A549 (cell line): ENCODE data around the gene ATP5F1E. TPM values are rescaled to one million over a fixed set of nuclear protein-coding genes. Genes with fewer than 3 reads are reported as not detected.
A peak's percentile ranks its signal among the peaks of the same experiment; 100 is the strongest.

ENCODE experiments used
- ATAC-seq, 2 experiments: fragments of 200-7000 bp in 1 of 2; fragments of >200 bp in 1 of 2; cut with Nextera tagmentation in 1 of 2; cut with Tn5 transposase in 1 of 2; 3 replicates each; pipeline versions ENCODE4 v1.8.0 to v1.9.1; 2018 to 2020; ENCODE audit warnings: mild to moderate bottlenecking in 1 of 2, moderate library complexity in 1 of 2
- CTCF ChIA-PET: fragments of 300-600 bp; sonication (Branson Sonifier 250); formaldehyde crosslinking; extraction: SDS; loops from one replicate; lab custom pipeline; 2021; ENCODE audit warnings: antibody characterized with exemption, inconsistent platforms; lab: Yijun Ruan, JAX
- POLR2A ChIA-PET: fragments of 350-600 bp; formaldehyde crosslinking; extraction: SDS; loops from one replicate; lab custom pipeline; 2021; ENCODE audit warnings: antibody characterized with exemption, inconsistent platforms; lab: Yijun Ruan, JAX
- DNase-seq, 2 experiments: peaks; one replicate each; pipeline versions ENCODE4 v3.0.0 to v3.0.0-alpha.2; 2011 to 2016; ENCODE audit warnings: low read depth in 1 of 2, low spot score in 1 of 2
- FAIRE-seq: peaks from 2 replicates; lab custom pipeline; 2011; peaks lifted over from hg19 to GRCh38; lab: Jason Lieb, UNC
- H3K27ac ChIP-seq, 2 experiments: fragments of >200 bp; sonication (Bioruptor Twin); formaldehyde crosslinking; 3 replicates each; pipeline ENCODE4 v1.5.1; 2016 to 2017
- H3K4me1 ChIP-seq: fragments of >200 bp; sonication (Bioruptor Twin); formaldehyde crosslinking; 3 replicates; pipeline ENCODE4 v1.6.1; 2016
- H3K4me2 ChIP-seq: fragments of >200 bp; sonication (Bioruptor Twin); formaldehyde crosslinking; 3 replicates; pipeline ENCODE4 v1.6.1; 2016
- H3K4me3 ChIP-seq: fragments of >200 bp; sonication (Bioruptor Twin); formaldehyde crosslinking; 3 replicates; pipeline ENCODE4 v1.5.1; 2016
- H3K9me3 ChIP-seq: fragments of >200 bp; sonication (Bioruptor Twin); formaldehyde crosslinking; 3 replicates; pipeline ENCODE4 v1.6.1; 2016
- BHLHE40 ChIP-seq: IDR thresholded peaks from 2 replicates; pipeline ENCODE4 v1.6.1; 2012; ENCODE audit warnings: low read depth, low read length, inconsistent platforms
- CEBPB ChIP-seq, 2 experiments: fragments of >200 bp in 1 of 2; sonication (Bioruptor Twin) in 1 of 2; formaldehyde crosslinking in 1 of 2; IDR thresholded peaks; 2 replicates each; pipeline ENCODE4 v1.6.1; 2012 to 2016
- EHMT2 ChIP-seq: fragments of 200-600 bp; sonication (generic); IDR thresholded peaks from 2 replicates; pipeline ENCODE4 v1.6.1; 2016; ENCODE audit warnings: antibody characterized with exemption, low read depth, mild to moderate bottlenecking, moderate library complexity
- EP300 ChIP-seq, 2 experiments: fragments of >200 bp; sonication (Bioruptor Twin); formaldehyde crosslinking; IDR thresholded peaks; 2 replicates in 1 of 2; 3 replicates in 1 of 2; pipeline ENCODE4 v1.6.1; 2016 to 2017
- ESRRA ChIP-seq: fragments of 150-350 bp; IDR thresholded peaks from 2 replicates; pipeline ENCODE4 v1.6.1; 2014; ENCODE audit warnings: mild to moderate bottlenecking, low read length, borderline replicate concordance
- FOSB ChIP-seq: fragments of 250-450 bp; sonication (Bioruptor Pico); IDR thresholded peaks from 2 replicates; pipeline ENCODE4 v1.5.0; 2020; ENCODE audit warnings: mild to moderate bottlenecking, moderate library complexity
- FOSL2 ChIP-seq, 2 experiments: fragments of 450-650 bp in 1 of 2; fragments of >200 bp in 1 of 2; sonication (Bioruptor Twin) in 1 of 2; formaldehyde crosslinking; IDR thresholded peaks; 2 replicates each; pipeline versions ENCODE4 v1.5.0 to v1.6.1; 2016 to 2020; ENCODE audit warnings: mild to moderate bottlenecking in 1 of 2, moderate library complexity in 1 of 2
- HEYL ChIP-seq: fragments of 250-450 bp; sonication (Bioruptor Pico); IDR thresholded peaks from 2 replicates; pipeline ENCODE4 v1.8.0; 2021; ENCODE audit warnings: mild to moderate bottlenecking, moderate library complexity
- HOXA7 ChIP-seq: fragments of 250-450 bp; sonication (Bioruptor Pico); IDR thresholded peaks from 2 replicates; pipeline ENCODE4 v1.5.0; 2020; ENCODE audit warnings: mild to moderate bottlenecking, moderate library complexity
- HOXB13 ChIP-seq: fragments of 250-450 bp; sonication (Bioruptor Pico); IDR thresholded peaks from 2 replicates; pipeline ENCODE4 v1.5.0; 2020; ENCODE audit warnings: low read depth, mild to moderate bottlenecking, moderate library complexity
- HOXB5 ChIP-seq: fragments of 250-450 bp; sonication (Bioruptor Pico); IDR thresholded peaks from 2 replicates; pipeline ENCODE4 v1.5.0; 2020; ENCODE audit warnings: mild to moderate bottlenecking, moderate library complexity
- MAZ ChIP-seq: fragments of 150-350 bp; IDR thresholded peaks from 2 replicates; pipeline ENCODE4 v1.6.1; 2014; ENCODE audit warnings: antibody characterized with exemption, low read depth, low read length, borderline replicate concordance
- POLR2AphosphoS2 ChIP-seq: conservative IDR thresholded peaks from 2 replicates; pipeline ENCODE4 v1.6.1; 2012; ENCODE audit warnings: low read length, improper control_type of control experiment, inconsistent platforms
- RCOR1 ChIP-seq: fragments of 150-350 bp; IDR thresholded peaks from 2 replicates; pipeline ENCODE4 v1.6.1; 2014; ENCODE audit warnings: antibody characterized with exemption, low read length, low read depth
- RFX5 ChIP-seq: fragments of 450-650 bp; IDR thresholded peaks from 2 replicates; pipeline ENCODE4 v1.7.1; 2014; ENCODE audit warnings: antibody characterized with exemption, mild to moderate bottlenecking, moderate library complexity
- SREBF2 ChIP-seq: fragments of 450-650 bp; IDR thresholded peaks from 2 replicates; pipeline ENCODE4 v1.6.1; 2014; ENCODE audit warnings: mild to moderate bottlenecking, moderate library complexity
- TP53 ChIP-seq: fragments of 250-450 bp; sonication (Bioruptor Pico); IDR thresholded peaks from 2 replicates; pipeline ENCODE4 v1.5.0; 2021; ENCODE audit warnings: mild to moderate bottlenecking, moderate library complexity
- WGBS: methylation state at CpG from one replicate; pipeline ENCODE4 v1.1.6; 2017; ENCODE audit errors: missing lambda C conversion rate; 5-methylcytosine and 5-hydroxymethylcytosine counted together
- polyA plus RNA-seq, 4 experiments: library from polyadenylated mRNA; depleted of rRNA in 3 of 4; stranded (reverse); fragments of >200 nt; fragmentation: RNase III in 1 of 4; extraction: RNeasy Plus Mini Kit Qiagen cat#74134 plus additional on column Dnase treatment in 1 of 4; gene quantifications; 2 replicates in 3 of 4; 3 replicates in 1 of 4; pipeline ENCODE4 v1.2.3, GENCODE V29; 2011 to 2017
- TF ChIP-seq, protein P1 (sequence below): fragments of 450-650 bp; IDR thresholded peaks from 2 replicates; pipeline ENCODE4 v1.6.1; 2014; ENCODE audit warnings: antibody characterized with exemption
- TF ChIP-seq, protein P2 (sequence below): fragments of 250-450 bp; sonication (Bioruptor Pico); IDR thresholded peaks from 2 replicates; pipeline ENCODE4 v1.5.0; 2020; ENCODE audit warnings: low read depth, mild to moderate bottlenecking, moderate library complexity
- TF ChIP-seq, protein P3 (sequence below): fragments of >200 bp; sonication (Bioruptor Twin); formaldehyde crosslinking; IDR thresholded peaks from 3 replicates; pipeline ENCODE4 v1.6.1; 2016

ATP5F1E gene
- polyA plus RNA-seq, 2 of the 4 experiments (the other 2 are of a cell fraction): 84.9 to 108 TPM

DNA sequence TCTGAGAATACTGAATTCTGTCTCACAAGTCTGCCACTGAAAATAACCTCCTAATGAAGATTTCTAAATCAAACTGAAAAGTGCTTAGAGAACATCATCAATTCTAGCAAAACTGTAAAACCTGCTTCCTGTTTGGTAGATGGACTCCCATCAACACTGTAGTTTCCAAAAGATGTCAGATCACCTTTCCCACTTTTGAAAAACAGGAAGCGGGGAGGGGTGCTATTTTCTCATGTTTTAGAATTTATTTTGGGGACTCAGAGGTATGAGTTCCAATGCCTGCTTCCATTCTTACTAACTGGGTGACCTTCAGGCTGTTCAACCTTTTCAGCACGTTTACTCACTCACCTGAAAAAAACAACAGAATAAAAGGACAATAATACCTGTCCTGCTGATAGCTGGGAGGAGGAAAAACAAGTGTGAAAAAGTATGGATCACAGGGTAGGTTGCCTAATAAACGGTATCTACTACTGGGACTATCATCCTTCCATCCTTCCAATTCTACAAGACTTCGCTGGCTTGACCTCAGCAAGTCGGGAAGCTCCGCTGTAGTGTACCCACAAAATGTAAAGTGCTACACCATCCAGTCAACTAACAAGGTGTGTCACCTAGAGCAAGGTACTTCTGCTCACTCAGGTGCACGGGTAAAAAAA lies 1.1 kb downstream of the ATP5F1E start:
- Histone ChIP-seq H3K4me3 (peak overlapping the region; percentile 70), H3K4me1 (peaks cover 37% of the 10 kb centered on the region), H3K4me2 (peak overlapping the region; percentile 83), H3K9me3 (no peaks in the 10 kb centered on the region), H3K27ac (peak overlapping the region; percentile 93 to 99)
- TF ChIP-seq RCOR1 (no peak), HOXA7 (CRISPR knock-in tag) (no peak), TP53 (CRISPR knock-in tag) (no peak), FOSB (CRISPR knock-in tag) (no peak), EHMT2 (no peak), HOXB13 (no peak), POLR2AphosphoS2 (no peak), EP300 (IDR thresholded peaks at IDR 0.05) (no peak)
- TF ChIP-seq, protein P1, sequence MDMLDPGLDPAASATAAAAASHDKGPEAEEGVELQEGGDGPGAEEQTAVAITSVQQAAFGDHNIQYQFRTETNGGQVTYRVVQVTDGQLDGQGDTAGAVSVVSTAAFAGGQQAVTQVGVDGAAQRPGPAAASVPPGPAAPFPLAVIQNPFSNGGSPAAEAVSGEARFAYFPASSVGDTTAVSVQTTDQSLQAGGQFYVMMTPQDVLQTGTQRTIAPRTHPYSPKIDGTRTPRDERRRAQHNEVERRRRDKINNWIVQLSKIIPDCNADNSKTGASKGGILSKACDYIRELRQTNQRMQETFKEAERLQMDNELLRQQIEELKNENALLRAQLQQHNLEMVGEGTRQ: no peak
- ATAC-seq (no peak), FAIRE-seq (no peak), DNase-seq (no peak)
- POLR2A ChIA-PET: interaction anchor here (1.7 to 2.9 kb wide), 4 partner anchors 12 to 123 kb away, joined by 6 to 35 read pairs (median 21); partner anchors contain the start of genes NELFCD, PRELID3B and TUBB1
- 29% methylated on average over 7 of the region's 7 CpGs for WGBS
- CTCF ChIA-PET: interaction anchor here (0.8 kb wide), 1 partner anchor 9 kb away, joined by 3 read pairs; no protein-coding TSS in a partner anchor

DNA sequence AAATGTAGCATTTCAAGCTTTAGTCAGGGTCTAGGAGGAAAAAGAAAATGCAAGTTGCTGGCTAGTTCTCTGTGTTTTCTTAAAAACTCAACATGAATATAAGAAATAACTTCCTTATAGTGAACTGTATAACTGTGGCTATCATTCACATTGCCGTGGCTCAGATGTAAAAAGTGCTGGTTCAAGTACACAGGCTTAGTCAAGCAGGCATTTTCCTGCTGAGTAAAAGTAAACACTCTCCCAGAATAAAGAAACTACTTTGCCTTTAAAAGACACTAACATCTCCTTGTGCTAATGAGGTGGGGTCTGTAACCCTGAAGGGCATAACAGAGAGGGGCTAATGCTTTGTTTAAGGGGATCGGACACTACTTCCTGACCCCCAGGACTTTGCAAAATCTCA lies 3.3 kb downstream of the ATP5F1E start:
- FAIRE-seq: no peak
- POLR2A ChIA-PET: no interaction called here

DNA sequence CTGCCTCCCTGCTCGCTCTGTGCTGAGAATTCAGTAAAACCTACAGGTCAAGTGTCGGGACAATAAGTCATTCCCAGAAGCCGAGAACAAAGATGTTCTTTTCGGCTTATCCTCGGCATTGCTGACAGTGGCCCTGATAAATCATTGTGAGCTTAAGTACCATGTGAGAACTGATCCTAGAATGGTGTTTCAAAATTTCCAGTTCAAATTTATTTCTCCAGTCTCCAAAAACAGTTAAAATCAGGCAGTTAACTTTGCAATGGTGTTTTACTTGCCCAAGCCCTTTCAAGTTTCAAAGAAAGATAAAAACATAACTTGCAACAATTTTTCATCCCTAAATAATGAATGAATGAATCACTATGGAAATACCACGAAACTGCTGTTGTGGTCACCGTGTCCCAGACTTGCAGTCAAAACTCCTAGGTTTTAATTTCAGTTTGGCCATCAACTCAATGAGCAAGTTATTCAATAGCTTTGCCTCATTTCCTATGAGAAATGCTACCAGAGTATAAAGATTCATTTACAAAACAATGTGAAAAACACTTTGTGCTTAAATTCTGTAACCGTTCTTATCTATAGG lies 4.3 kb downstream of the ATP5F1E start:
- CTCF ChIA-PET: no interaction called here
- no peak for TF ChIP-seq BHLHE40
- TF ChIP-seq, protein P2, sequence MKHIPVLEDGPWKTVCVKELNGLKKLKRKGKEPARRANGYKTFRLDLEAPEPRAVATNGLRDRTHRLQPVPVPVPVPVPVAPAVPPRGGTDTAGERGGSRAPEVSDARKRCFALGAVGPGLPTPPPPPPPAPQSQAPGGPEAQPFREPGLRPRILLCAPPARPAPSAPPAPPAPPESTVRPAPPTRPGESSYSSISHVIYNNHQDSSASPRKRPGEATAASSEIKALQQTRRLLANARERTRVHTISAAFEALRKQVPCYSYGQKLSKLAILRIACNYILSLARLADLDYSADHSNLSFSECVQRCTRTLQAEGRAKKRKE (CRISPR knock-in tag): no peak
- no peak for TF ChIP-seq MAZ
- no peak for TF ChIP-seq TP53 (CRISPR knock-in tag)
- TF ChIP-seq FOSL2 (IDR thresholded peaks at IDR 0.05): no peak
- TF ChIP-seq FOSL2 (CRISPR knock-in tag; IDR thresholded peaks at IDR 0.05): no peak
- TF ChIP-seq HEYL (CRISPR knock-in tag): no peak
- Histone ChIP-seq H3K4me1 (peaks cover 30% of the 10 kb centered on the region), H3K27ac (no peak overlapping the region), H3K4me2 (no peak overlapping the region), H3K9me3 (no peaks in the 10 kb centered on the region), H3K4me3 (no peak overlapping the region)
- DNase-seq: no peak
- FAIRE-seq: no peak
- POLR2A ChIA-PET: no interaction called here
- WGBS: 91% methylated on average over 8 of the region's 8 CpGs
- ATAC-seq: no peak

More for the DNA sequence above, 3.3 kb downstream of the ATP5F1E start:
- no peak overlapping the region for H3K4me3 ChIP-seq
- no peaks in the 10 kb centered on the region for H3K9me3 ChIP-seq
- CTCF ChIA-PET: no interaction called here
- H3K4me2 ChIP-seq: peak overlapping the region; percentile 83
- 54% methylated on average over 2 of the region's 2 CpGs for WGBS
- peak overlapping the region in 1 of 2 experiments; percentile 48; a peak in 1 of 6 replicates for H3K27ac ChIP-seq
- ATAC-seq (no peak), DNase-seq (no peak)
- peaks cover 37% of the 10 kb centered on the region for H3K4me1 ChIP-seq
- TF ChIP-seq RFX5: no peak
- TF ChIP-seq TP53 (CRISPR knock-in tag): no peak
- no peak for TF ChIP-seq FOSL2 (IDR thresholded peaks at IDR 0.05)
- TF ChIP-seq FOSL2 (CRISPR knock-in tag; IDR thresholded peaks at IDR 0.05): no peak
- no peak for TF ChIP-seq CEBPB (IDR thresholded peaks at IDR 0.05)
- TF ChIP-seq, protein P3, sequence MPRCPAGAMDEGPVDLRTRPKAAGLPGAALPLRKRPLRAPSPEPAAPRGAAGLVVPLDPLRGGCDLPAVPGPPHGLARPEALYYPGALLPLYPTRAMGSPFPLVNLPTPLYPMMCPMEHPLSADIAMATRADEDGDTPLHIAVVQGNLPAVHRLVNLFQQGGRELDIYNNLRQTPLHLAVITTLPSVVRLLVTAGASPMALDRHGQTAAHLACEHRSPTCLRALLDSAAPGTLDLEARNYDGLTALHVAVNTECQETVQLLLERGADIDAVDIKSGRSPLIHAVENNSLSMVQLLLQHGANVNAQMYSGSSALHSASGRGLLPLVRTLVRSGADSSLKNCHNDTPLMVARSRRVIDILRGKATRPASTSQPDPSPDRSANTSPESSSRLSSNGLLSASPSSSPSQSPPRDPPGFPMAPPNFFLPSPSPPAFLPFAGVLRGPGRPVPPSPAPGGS: no peak
- TF ChIP-seq HOXB5 (CRISPR knock-in tag): no peak
- no peak for TF ChIP-seq ESRRA
- no peak for TF ChIP-seq SREBF2
- TF ChIP-seq, all 56 proteins: peak for 0
